ENCODE measurements around the gene KCTD6. TPM values are rescaled to one million over a fixed set of nuclear protein-coding genes. Genes with fewer than 3 reads are reported as not detected.

Gene KCTD6
- total RNA-seq, 1 donor from 2014 or later = 8.2 TPM

DNA sequence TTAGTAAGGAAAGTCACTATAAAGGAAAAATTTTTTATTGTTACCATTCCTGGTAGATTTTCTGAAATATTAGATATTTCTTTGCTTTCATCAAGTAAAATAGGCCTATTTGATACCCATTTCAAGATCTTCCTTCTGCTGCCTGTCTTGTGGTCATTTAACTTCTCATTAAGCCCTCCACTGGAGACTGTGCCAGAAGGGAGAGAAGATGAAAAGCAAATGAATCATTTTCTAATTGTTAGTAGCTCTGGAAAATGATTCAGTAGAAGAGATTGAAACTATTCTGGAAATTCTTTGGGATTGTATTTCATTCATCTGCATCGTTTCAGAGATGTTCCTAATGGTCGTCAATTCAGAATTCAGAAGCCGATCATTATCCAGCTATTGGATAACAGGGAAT lies 3.2 kb downstream of the KCTD6 start:
- ATAC-seq = no peak
- H3K4me1 ChIP-seq = peaks cover 26% of the 10 kb centered on the region

GRCh38 chr3:58496206-58496857 lies 4.4 kb downstream of the KCTD6 start:
- Histone ChIP-seq H3K27me3 (no peaks in the 10 kb centered on the region), H3K4me1 (peaks cover 20% of the 10 kb centered on the region), H3K4me3 (no peak overlapping the region), H3K9me3 (no peaks in the 10 kb centered on the region), H3K27ac (no peak overlapping the region), H3K36me3 (peaks cover 8% of the 10 kb centered on the region)
- DNase-seq = no peak
- TF ChIP-seq CTCF (IDR thresholded peaks at IDR 0.05) = no peak
- intact Hi-C loops (cut with DNase I) = no loop called here
- no peak for ATAC-seq

More for the DNA sequence above, 3.2 kb downstream of the KCTD6 start:
- intact Hi-C loops (cut with DNase I) = no loop called here
- Histone ChIP-seq H3K9me3 (no peaks in the 10 kb centered on the region), H3K27me3 (no peaks in the 10 kb centered on the region), H3K27ac (no peak overlapping the region), H3K4me3 (no peak overlapping the region), H3K36me3 (peaks cover 4% of the 10 kb centered on the region)
- no peak for TF ChIP-seq CTCF (IDR thresholded peaks at IDR 0.05)
- no peak for DNase-seq

DNA sequence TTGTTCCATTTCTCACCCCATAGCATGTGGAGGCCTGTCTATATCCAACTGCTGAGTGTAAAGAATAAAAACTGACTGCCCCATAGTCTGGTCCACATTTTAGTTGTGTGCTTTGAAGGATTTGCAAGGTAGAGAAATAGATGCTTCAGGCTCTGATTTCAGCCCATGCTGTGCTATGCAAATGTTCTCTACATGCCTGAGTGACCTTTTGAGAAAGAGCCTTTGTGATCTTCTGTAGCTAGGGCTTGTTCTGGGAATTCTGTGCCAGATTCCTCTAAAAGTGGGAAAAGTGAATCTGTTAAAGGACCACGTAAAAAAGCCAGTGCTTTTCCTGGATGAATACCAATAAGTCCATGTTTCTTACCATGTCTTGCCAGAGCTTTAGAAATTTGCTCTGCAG lies 5.2 kb downstream of the KCTD6 start:
- Histone ChIP-seq H3K9me3 (no peaks in the 10 kb centered on the region), H3K27me3 (no peaks in the 10 kb centered on the region), H3K4me1 (peaks cover 19% of the 10 kb centered on the region), H3K27ac (no peak overlapping the region), H3K4me3 (no peak overlapping the region), H3K36me3 (peaks cover 12% of the 10 kb centered on the region)
- DNase-seq = no peak
- no peak for TF ChIP-seq CTCF (IDR thresholded peaks at IDR 0.05)
- intact Hi-C loops (cut with DNase I) = no loop called here
- no peak for ATAC-seq

DNA sequence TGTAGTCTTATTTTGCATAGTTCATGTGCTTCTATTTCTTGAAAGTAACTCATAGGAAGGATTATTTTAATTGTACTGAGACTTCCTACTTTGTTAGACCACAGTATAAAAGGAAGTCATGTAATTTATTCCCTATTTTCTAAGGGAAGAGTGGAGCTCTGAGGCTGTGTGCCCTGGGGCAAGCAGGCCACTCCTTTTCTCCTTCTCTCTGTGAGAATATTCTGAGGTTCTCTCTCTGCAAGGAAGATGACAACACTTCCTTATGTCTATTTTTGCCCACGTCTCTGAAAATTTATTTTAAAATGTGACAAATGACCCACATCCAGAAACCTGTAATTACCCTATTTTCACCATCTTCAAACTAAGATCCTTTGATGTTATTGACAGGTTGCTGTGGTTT lies 11.0 kb downstream of the KCTD6 start:
- TF ChIP-seq CTCF (IDR thresholded peaks at IDR 0.05) = no peak
- Histone ChIP-seq H3K4me1 (no peaks in the 10 kb centered on the region), H3K36me3 (peaks cover 39% of the 10 kb centered on the region), H3K27me3 (no peaks in the 10 kb centered on the region), H3K4me3 (no peak overlapping the region), H3K27ac (no peak overlapping the region), H3K9me3 (no peaks in the 10 kb centered on the region)
- no peak for ATAC-seq
- intact Hi-C loops (cut with DNase I) = no loop called here
- no peak for DNase-seq

GRCh38 chr3:58507356-58508078 lies 15.6 kb downstream of the KCTD6 start:
- H3K4me3 ChIP-seq = no peak overlapping the region
- no peak for TF ChIP-seq CTCF (IDR thresholded peaks at IDR 0.05)
- no peaks in the 10 kb centered on the region for H3K4me1 ChIP-seq
- H3K27ac ChIP-seq = no peak overlapping the region
- intact Hi-C loops (cut with DNase I) = no loop called here
- H3K9me3 ChIP-seq = no peaks in the 10 kb centered on the region
- H3K36me3 ChIP-seq = peaks cover 26% of the 10 kb centered on the region
- ATAC-seq (no peak), DNase-seq (no peak)
- H3K27me3 ChIP-seq = no peaks in the 10 kb centered on the region

Measured in upper lobe of right lung (tissue), 1 donor.